Fibroblast of upper back skin (primary cell): Measurements from ENCODE around the gene PIAS1.
A peak's percentile ranks its signal among the peaks of the same experiment; 100 is the strongest.
"Not testable (repeated sequence)": the region's sequence is repeated elsewhere in the genome, so short reads cannot be mapped to it uniquely, and the experiment has no call there.

Experiments
- DNase-seq: peaks from one replicate; pipeline ENCODE4 v3.0.0-alpha.2; 2013

PIAS1 gene

GRCh38 chr15:68129072-68129471 is 75.0 kb downstream of the PIAS1 start:
- no peak for DNase-seq

DNA sequence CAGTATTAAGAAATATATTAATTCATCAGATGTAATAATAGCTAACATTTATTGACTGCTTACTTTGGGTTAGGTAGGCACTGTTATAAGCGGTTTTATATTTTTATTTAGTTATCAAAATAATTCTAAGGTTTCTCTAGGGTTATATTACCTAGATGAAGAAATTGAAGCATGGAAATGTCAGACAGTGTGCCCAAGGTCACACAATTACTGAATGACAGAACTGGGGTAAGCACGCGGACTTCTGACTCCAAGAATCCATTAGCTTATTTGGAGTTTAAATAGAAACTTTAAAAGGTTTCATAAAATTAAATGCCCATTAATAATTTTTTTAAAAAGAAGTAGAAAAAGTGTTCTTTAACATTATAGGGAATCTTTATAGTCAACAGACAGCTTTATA is 76.7 kb downstream of the PIAS1 start:
- no peak for DNase-seq

GRCh38 chr15:68137096-68137495 is 83.0 kb downstream of the PIAS1 start:
- no peak for DNase-seq

- DNase-seq: no peak
Measured at GRCh38 chr15:68143129-68143528, 89.0 kb downstream of the PIAS1 start.

DNA sequence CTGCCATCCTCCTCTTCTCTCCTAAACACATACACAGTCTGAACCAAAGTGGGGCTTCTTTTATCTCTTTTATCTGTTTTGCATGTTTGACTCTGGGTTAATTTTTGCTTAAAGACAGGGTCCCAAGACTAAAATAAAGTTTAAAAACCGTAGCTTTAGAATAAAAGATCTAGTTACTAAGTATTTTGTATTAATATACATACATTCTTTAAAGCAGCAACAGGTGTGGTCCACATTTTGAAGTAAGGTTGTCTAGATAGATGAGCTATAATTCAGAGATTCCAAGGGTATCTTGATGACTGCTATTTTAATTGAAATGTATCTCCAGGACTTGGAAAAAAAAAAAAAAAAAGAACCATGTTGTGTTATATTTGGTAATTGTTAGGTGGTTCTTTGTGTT is 89.7 kb downstream of the PIAS1 start:
- no peak for DNase-seq

- DNase-seq: no peak
Measured at GRCh38 chr15:68145706-68146105, 91.6 kb downstream of the PIAS1 start.

DNA sequence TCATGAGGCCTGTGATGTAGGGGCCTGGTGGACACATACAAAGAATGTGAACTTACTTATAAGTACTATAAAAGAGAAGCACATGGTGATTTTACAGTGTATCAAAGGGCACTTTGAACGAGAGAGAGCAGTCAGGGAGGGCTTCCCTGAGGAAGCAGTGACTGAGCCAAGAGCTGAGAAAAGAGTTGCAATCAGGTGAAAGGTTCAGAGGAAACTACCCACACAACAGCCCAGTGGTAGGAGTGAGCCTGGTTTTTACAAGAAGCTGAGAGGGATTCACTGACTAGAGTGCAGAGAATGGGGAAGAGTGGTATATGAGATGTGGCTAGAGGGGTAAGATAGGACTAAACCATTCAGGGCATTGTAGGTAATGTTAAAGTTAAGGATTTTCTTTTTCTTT is 93.9 kb downstream of the PIAS1 start:
- no peak for DNase-seq

DNA sequence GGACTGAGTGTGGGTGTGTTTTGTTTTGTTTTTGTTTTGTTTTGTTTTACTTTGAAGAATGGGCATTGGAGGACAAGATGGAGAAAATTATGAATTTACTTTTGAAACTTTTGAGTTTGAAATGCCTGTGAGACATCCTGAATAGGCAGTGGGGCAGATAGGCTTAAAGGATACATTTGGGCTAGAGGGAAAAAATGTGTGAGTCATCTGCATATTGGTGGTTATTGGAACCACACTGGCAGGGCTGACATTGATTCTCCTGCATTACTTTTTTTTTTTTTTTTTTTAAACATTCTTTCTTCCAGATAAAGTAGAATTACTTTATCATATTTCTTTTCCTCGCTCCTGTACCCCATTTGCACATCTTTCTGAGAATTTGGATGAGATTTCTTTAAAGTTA is 94.9 kb downstream of the PIAS1 start:
- DNase-seq: peak; percentile 85

GRCh38 chr15:68150187-68150586 is 96.1 kb downstream of the PIAS1 start:
- no peak for DNase-seq

GRCh38 chr15:68151277-68151676 is 97.2 kb downstream of the PIAS1 start:
- peak; percentile 14 for DNase-seq

DNA sequence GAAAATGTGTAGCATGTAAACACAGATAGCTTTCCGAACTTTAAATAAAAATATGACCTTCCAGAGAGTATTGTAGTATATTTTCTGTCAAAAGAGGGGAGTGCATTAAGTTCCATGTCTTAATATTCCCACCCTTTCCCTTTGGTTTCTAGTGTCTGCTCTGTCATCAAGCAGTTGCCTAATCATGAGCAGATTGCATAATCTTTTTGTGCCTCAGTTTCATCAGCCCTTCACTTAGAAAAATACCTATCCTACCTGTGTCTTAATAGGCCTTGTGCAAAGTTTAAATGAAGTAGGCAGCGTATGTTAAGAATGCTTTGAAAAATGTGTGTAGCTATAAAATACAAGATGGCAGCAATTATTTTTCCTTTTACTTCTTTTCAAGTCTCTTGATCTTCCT is 98.2 kb downstream of the PIAS1 start:
- DNase-seq: no peak

- DNase-seq: peak; percentile 68
Measured at GRCh38 chr15:68154923-68155559, 100.9 kb downstream of the PIAS1 start.

DNA sequence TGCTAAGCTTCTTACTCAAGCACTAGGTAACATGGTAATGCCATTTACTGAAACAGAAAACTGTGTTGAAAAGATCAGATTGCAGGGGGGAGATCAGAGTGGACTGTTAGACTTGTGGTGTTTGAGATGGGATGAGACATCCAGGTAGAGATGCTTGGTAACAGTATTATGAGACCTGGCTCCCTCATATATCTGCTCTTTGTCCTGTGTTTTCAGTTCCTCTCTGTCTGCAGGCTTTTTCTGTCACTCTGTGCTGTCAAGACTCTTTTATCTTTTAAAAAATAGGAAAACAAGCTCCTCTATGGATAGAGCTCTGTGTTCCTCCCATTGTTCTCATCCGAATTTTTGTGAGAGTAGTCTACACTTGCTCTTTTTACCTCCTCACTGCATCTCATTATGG is 103.0 kb downstream of the PIAS1 start:
- DNase-seq: no peak

DNA sequence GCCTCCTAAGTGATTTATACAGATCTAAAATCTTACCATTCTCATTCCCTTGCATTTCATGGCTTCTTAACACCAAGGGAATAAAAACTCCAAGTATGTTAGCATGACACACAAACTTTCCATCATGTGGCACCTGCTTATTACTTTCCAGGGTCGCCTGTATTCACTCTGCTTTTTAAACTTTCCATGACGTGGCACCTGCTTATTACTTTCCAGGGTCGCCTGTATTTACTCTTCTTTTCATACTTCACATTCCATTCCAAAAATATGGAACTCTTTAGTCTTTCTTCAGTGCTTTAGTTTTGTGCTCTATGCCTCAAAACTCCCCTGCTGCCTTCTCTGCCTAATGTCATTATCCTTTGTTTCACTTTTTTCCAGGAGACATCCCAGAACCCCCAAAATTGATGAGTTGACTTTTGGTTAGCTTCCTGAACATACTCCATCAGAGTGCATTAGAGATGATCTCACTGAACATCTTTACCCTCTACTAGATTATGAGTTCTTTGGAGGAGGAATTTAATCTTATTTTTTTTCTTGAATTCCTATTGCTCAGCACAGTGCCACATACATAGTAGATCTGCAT is 104.0 kb downstream of the PIAS1 start:
- peak; percentile 8 for DNase-seq

DNA sequence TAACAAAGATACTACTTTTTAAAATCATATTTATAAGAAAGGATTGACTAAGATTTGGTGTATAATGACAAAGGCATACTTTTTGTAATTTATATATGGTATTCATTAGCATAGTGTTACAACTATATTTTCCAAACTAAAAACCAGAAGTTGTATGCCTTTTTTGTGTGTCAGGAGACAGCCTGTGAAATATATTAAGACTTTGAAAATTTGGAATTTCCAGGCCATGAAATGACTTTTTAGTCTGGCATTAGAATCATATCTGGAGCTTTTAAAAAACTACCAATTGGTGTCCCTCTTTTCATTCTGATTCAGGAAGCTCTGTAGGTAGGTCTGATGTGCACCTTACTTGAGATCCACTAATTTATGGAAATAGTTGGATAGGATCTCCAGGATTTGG is 109.1 kb downstream of the PIAS1 start:
- DNase-seq: no peak

DNA sequence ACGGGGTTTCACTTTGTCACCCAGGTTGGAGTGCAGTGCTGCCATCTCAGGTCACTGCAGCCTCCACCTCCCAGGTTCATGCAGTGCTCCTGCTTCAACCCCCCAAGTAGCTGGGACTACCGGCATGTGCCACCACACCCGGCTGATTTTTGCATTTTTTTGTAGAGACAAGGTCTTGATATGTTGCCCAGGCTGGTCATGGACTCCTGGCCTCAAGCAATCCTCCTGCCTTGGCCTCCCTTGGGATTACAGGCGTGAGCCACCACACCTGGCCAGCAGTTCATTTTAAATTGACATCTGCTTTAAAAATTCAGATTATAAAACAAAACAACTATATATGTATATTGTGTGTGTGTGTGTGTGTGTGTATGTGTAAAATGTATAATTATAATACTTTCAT is 112.7 kb downstream of the PIAS1 start:
- no peak for DNase-seq

- DNase-seq: not testable (repeated sequence)
Measured at GRCh38 chr15:68172037-68172436, 117.9 kb downstream of the PIAS1 start.

DNA sequence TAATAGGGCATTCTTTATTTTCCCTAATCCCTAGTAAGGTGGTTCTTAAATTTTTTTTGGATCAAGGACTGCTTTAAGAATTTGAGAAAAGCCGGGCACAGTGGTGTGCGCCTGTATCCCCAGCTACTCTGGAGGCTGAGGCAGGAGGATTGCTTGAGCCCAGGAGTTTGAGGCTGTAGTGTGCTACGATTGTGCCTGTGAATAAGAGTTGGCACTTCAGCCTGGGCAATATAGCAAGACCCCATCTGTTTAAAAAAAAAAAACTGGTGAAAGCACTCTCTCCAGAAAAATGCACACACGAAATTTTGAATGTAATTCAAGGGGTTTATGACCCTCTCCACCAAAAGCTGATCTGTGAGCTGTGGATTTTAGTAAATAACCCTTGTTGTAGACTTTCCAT is 119.0 kb downstream of the PIAS1 start:
- no peak for DNase-seq

DNA sequence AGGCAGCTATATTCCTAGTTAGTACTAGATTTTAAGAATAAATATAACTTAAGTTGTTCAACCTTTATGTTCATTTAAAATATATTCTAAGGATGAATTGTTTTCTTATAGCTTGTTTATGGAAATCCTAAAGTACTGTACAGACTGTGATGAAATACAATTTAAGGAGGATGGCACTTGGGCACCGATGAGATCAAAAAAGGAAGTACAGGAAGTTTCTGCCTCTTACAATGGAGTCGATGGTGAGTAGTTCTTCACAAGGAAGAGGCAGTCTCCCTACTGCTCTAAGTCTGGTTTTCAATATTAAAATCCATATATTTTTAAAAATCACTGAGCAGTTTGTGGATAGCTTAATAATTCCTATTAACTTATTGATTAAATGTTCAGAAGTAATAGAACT is 121.4 kb downstream of the PIAS1 start:
- no peak for DNase-seq

DNA sequence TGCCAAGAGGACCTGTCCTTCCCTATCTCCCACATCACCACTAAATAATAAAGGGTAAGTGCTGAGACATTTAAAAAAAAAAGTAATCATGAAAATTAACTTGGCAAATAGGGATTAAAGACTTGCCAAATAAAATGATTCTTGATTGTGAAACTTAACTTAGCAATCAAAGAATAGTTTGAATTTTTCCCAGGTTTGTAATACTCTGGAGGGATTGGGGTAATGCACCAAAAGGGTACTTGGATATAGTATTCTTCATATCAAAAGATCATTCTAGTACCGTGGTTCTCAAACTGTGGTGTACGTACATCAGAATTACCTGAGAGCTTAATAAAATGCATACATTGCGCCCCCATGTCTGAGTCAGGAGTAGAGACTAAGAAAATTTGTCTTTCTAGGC is 122.5 kb downstream of the PIAS1 start:
- DNase-seq: peak; percentile 21

GRCh38 chr15:68177742-68178141 is 123.6 kb downstream of the PIAS1 start:
- DNase-seq: peak; percentile 31

DNA sequence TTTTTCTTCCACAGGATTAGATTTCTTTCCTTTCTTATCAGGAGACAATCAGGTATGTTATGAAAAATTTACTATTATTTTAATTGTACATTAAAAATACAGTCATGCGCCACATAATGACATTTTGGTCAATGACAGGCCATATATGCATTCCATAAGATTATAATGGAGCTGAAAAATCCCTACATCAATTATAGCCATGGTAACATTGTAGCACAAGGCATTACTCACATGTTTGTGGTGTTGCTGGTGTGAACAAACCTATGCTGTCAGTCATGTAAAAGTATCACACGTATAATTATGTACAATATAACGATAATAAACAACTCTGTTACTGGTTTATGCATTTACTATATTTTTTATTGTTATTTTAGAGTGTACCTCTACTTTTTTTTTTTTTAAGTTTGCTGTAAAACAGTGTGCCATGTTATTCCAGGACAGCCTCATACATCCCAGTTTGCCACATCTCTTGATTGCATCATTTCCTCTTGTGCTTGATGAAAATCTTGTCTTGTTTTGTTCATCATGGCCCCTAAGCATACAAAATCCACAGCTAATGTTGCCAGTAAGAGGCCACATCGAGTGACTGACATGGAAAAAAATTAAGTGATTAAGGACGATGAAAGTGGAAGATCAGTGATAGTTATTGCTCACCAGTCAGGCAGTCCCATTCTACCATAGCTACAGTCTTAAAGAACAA is 129.7 kb downstream of the PIAS1 start:
- peak; percentile 46 for DNase-seq

GRCh38 chr15:68184616-68185480 is 130.7 kb downstream of the PIAS1 start:
- no peak for DNase-seq
